NB4 (cell line): ENCODE results near the gene PRR33.

Experiments
- CTCF ChIP-seq: IDR thresholded peaks from one replicate; pipeline ENCODE4 v1.5.1; 2012; ENCODE audit warnings: low read depth, low read length
- MYC ChIP-seq: IDR thresholded peaks from 2 replicates; pipeline ENCODE4 v1.6.1; 2011; ENCODE audit warnings: low read depth, low read length
- POLR2A ChIP-seq: IDR thresholded peaks from 2 replicates; pipeline ENCODE4 v1.6.1; 2011; ENCODE audit warnings: mild to moderate bottlenecking; ENCODE audit not compliant: insufficient read length; ENCODE audit errors: extremely low read depth
- TF ChIP-seq, protein P1 (sequence below): IDR thresholded peaks from 2 replicates; pipeline ENCODE4 v1.6.1; 2011; ENCODE audit warnings: low read depth, low read length

- TF ChIP-seq CTCF (no peak), POLR2A (no peak), MYC (no peak)
- TF ChIP-seq, protein P1, sequence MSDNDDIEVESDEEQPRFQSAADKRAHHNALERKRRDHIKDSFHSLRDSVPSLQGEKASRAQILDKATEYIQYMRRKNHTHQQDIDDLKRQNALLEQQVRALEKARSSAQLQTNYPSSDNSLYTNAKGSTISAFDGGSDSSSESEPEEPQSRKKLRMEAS, result no peak
Observed at GRCh38 chr11:1843098-1843473, 48.6 kb downstream of the PRR33 start.
